Activated CD4-positive, alpha-beta T cell treated with anti-CD3 and anti-CD28 coated beads, Interleukin-2, amount 50 U/mL, for 16 hours (primary cell): ENCODE measurements around the gene MAP1A.
A peak's percentile ranks its signal among the peaks of the same experiment; 100 is the strongest.

Experiments used
- DNase-seq: peaks from one replicate; pipeline ENCODE4 v3.0.0-alpha.2; 2020

The MAP1A gene

DNA sequence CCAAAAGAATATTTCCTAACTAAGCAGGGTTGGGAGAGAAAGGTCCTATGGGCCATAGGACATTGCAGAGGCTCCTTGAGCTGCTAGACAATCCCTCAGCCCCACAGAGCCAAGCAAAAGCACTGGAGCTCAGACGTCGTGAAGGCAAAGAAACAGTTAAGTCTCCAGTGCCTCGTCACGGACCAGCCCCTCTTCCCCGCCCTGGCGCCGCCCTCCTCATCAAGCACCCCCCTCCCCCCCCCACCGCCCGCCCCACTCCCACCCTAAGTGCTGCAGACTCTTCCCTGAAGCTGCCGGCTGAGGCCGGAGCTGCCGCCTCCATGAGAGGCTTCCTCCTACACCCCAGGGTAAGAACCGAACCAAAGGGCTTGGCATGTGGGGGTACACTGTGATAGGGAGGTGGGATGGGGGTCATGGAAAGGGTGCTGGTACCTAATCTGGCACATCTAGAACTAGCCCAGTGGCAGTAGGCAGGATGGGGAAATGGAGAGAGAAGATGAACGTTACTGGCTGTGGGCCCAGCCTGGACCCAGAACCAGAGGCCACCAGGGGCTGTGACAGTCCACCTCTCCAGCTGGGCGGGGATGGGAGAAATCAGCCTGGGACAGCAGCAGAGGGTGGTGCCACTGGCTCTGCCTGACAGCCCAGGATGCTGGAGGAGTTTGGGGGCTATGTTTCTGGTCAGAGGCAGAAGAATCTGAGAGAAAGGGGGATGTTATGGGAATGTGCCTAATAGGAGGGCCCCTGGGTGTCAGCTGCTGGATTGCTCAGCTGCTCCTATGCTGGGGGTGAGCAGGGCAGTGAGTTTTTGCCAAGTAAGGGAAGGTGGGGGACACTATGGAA, at the start of gene MAP1A:
Gene MAP1A (plus strand): TSS at position 255 of the 843 bp plus-strand sequence. CDS start 3,866 bp downstream, outside the sequence.
- DNase-seq = no peak

DNA sequence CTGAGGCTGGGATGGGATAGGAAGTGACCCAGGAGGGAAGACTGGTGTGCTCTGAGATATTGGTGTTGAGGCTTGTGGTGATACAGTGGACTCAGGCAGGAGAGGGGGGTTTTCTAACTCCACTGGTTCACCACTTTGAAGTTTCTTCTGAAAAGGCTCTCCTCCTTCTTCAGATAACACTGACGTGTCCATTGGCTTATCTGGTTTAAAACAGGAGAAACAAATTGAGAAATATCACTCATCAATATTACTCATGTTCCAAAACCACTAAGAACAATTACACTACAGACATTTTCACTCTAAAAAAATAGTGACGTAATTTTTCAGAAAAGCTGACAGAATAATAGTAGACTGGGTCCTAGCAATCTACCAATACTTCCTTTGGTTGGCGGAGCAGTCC, 47.5 kb upstream of the MAP1A start:
- peak; percentile 61 for DNase-seq

DNA sequence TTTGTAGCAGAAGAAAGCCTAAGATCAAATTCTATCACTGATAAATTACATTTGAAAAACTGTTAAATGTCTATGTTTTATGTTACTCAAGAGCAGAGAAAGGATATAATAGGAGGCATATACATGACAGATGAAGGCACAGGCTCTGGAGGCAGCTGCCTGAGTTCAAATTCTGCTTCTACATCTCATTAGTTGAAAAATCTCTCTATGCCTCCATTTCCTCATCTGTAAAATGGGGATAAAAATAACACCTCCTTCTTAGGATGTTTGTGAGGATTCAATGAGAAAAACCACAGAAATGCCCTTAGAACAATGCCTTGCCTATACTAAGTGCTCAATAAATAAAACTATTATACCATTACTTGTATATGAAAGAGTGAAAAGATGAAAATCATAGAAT, 45.4 kb upstream of the MAP1A start:
- no peak for DNase-seq

DNA sequence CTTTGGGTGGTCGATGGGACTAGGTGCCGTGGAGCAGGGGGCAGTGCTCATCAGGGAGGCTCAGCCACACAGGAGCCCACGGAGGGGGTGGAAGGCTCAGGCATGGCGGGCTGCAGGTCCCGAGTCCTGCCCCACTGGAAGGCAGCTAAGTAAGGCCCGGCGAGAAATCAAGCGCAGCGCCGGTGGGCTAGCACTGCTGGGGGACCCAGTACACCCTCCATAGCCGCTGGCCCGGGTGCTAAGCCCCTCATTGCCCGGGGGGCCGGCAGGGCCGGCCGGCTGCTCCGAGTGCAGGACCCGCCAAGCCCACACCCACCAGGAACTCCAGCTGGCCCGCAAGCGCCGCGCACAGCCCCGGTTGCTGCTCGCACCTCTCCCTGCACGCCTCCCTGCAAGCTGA, 43.5 kb upstream of the MAP1A start:
- no peak for DNase-seq

DNA sequence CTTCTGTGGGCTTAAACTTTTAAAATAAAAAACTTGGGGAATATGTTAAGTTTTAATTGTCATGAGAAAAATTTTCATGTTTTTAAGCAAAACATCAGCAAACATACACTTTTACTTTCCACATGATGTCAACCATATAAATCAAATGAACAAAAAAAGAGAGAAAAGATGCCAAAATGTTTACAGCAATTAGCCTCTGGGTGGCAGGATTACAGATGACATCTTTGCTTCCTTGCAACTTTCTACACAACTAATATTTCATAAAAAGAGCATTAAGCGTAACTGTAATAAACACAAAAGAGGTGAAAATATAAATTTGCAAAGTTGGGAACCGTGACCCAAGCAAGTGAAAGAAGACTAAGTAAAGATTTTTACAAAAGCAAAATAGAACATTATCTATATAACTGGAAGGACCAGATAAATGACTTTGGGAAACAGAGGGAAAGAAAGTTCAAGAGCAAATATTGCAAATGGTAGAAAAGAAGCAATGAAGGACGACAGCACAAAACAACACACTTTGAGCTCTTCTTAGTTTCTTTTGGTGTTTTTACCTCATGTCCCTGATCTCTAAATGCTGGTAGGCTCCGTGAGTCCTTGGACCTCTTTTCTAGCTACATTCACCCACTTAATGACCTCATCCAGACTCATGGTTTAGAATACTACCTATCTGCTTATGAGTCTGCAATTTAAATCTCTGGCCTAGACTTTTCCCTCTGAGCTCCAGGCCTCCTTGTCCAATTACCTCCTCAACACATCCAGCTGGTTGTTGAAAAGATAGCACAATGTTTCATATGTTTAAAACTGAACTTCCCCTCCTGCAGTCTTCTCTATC, 33.9 kb upstream of the MAP1A start:
- no peak for DNase-seq

DNA sequence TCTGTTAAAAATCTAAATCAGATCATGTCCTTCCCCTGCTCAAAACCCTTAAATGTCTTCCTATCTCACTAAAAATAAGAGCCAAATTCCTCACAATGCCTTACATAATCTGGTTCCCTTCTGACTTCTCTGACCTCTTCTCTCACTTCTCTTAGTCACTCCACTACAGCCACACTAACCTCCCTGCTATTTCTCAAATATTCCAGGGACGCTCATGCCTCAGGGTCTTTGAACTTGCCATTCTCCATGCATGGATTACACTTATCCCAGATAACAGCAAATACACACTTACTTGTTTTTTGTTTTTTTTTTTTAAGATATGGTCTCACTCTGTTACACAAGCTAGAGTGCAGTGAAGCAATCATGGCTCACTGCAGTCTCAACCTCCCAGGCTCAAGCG, 33.0 kb upstream of the MAP1A start:
- no peak for DNase-seq

DNA sequence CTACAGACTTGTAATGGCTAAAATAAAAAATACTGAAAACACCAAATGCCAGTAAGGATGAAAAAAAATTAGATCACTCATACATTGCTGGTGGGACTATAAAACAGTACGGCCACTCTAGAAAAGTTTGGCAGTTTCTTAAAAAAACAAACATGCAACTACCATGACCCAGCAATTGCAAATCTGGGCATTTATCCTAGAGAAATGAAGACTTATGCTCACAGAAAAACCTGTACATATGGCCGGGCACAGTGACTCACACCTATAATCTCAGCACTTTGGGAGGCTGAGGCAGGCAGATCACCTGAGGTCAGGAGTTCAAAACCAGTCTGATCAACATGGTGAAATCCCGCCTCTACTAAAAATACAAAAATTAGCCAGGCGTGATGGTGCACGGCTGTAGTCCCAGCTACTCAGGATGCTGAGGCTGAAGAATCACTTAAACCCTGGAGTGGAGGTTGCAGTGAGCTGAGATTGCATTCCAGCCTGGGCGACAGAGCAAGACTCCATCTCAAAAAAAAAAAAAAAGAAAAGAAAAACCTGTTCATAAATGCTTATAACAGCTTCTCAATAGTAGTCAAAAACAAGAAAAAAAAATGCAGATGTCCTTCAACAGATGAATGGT, 30.0 kb upstream of the MAP1A start:
- no peak for DNase-seq

DNA sequence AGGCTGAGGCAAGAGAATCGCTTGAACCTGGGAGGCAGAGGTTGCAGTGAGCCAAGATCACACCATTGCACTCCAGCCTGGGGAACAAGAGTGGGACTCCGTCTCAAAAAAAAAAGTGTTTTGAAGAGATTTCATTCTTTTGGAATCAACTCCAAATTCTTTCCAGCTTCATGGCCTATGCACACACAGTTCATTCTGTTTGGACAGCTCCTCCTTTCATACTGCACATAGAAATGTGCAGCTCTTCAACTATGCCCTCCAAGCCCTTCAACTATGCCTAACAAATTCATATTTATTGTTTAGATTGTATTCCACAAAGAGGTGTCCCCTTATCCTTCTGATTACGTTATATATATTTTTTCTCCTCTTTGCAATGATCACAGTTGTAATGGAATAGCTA, 28.6 kb upstream of the MAP1A start:
- DNase-seq = no peak

DNA sequence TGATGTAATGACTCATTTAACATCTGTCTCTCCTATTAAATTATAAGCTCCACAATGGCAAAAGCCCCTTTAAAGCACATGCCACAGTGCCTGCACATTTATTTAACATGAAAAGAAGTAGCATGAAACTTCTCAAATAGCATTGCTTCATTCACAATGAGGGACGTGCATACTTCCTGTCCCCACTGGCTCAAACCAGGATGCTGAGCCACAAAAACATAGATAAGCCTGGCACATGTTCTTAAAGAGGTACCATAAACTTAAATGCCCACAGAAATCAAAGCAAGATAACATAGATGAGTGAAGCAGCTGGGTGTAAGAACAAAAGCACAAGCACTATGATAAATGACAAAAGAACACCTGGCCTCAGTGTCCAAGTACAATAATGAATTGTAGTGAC, 28.2 kb upstream of the MAP1A start:
- no peak for DNase-seq

DNA sequence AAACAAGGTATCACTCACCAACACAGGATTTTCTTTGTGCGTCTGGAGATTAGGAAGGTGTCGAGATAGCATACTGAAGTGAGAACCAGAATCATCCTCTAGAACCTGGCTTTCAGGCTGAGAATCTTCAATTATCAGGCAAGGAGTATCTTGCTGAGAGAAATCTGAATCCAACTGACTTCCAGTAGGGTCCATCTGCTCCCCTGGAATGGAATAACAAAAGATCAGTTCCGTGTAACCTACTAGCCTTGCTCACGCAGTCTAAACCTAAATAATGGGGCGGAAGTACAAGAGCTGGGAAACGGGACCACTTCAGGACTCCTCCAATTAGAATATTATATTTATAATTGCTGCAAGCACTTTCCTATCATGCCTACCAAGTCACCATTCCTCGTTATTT, 25.1 kb upstream of the MAP1A start:
- DNase-seq = no peak

DNA sequence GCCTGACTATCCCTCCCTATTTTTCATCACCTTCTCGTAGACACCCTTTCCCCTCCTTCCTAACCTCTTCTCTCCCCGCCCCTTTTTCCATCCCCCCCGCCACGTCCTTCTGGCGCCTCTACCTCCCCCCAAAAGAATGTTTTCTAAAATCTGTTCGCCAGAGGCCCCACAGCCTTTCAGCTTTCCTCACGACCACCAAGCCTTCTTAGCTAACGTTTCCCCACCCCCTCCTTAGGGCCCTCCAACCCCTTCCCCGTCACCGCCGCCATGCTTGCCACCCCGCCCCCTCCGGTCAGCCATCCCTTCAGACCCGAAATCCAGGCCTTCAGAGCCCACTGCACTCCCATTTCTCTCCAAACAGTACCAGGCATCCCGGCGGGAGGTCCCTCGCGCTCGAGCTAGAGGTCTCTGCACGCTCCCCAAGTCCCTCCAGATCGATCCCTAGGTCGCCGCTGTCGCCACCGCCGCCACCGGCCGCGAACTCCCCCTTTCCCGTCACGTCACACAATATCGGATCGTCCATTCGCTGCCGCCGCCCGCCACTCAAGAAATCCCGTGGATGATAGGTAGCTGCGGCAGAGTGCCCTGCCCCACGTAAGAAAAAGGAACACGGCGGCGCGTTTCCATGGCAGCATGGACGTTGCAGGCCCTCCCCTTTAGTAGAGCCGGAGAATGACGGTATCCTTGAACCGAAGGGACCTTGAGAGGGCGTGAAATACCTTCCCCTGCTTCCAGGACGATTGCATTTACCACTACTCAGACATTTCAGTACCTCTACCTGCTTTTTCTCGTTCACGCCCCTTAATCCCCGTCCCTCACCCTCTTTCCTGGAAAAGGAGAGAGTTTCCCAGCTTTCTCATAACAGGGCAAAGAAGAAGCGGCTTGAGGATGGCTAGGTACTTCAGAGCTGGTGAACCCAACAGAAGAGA, 24.5 kb upstream of the MAP1A start, which contains the start of gene TP53BP1:
Gene TP53BP1 (minus strand): TSS at position 484 of the 929 bp plus-strand sequence. CDS start 113 bp downstream, at position 371.
- DNase-seq = peak; percentile 96

DNA sequence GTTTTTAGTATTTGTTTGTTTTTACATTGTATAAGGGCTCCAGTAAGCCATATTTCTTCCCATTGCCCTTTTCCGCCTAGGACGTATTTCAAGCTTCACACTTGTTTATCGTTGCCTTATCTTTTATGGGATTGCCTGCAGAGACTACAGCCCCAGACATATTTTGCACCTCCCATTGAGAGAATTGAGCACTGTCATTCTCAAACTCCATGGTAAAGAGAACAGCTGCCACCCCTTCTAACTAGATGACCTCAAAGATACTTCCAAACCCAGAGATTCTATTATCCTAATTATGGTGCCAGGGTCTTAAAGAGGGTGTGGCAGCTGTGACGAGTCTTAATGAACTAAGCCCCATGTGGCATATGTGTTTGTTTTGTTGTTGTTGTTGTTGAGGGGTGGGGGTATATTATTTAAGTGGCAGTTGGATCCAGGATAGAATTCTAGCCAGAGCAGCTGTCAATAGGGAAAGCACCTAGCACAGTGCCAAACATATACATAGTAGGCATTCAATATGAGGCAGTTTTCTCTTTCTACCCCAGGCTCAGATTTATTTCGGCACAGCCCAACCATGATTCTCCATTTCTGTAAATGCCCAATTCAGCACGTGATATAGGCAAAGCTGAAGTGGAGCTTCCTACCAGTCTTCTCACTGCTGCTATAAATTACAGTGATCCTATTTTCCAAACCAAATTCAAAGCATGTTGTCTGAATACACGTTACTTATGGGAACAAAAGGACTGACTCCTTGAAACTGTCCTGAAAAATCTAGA, 23.5 kb upstream of the MAP1A start:
- DNase-seq = no peak

DNA sequence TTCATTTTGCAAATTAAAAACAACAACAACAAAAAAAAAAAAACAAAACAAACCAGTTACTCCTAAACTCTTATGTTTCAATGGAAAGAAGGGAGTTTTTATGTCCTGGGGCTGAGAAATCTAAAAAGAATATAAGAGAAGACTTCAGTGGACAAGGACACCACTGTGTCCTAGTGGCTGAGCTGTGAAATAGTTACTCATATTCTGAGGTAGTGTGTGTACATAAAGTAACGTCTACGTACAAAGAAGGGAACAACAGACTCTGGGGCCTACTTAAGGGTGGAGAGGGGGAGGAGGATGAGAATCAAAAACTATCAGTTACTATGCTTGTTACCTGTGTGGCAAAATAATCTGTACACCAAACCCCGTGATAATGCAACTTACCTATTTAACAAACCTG, 18.4 kb upstream of the MAP1A start:
- DNase-seq = no peak

DNA sequence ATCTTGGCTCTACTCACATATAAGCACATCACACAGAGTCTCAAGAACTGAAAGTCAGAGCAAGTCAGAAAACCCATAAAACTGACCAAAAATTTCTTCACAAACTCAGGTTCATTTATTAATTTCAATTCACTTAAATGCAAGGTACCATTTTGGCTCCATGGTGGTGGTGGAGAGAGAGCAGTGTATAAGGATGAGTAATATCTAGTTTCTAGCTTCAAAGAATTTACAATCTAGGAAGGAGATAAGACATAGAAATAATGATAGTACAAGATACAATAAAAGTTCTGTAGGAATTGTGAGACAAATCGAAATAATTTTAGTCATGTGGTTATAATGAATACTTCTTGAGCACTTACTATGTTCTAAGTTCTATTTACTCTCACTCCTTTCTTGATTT, 17.8 kb upstream of the MAP1A start:
- no peak for DNase-seq

DNA sequence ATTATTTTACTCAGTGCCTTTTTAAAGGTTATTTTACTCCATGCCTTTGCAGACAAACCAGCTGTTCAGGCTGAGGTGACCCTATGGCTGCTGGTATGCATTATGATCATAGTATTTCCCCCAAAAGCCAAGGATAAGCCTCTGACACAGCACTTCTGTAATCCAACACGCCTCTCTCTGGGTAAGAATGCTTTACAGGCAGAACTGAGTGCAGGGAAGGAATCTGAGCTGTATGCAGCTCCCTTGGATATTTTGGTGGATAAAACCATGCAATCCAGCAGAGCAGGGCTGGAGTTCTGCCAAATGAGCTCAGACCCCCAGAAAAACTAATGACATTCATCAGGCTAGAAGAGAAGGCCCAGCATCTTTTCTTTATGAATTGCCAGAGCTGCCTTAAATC, 11.7 kb upstream of the MAP1A start:
- no peak for DNase-seq

DNA sequence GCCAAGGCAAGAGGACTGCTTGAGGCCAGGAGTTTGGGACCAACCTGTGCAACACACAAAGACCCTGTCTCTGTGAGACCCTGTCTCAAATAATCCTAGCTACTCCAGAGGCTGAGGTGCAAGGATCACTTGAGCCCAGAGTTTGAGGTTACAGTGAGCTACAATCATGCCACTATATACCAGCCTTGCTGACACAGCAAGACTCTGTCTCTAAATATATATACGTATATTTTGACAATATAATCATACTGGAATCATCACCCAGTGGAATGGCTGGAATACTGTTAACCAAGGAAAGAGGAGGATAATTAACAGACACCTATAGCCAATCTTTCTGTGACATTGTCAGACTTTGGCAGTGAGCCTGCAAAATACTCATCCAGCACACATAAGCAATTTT, 9.0 kb upstream of the MAP1A start:
- no peak for DNase-seq

DNA sequence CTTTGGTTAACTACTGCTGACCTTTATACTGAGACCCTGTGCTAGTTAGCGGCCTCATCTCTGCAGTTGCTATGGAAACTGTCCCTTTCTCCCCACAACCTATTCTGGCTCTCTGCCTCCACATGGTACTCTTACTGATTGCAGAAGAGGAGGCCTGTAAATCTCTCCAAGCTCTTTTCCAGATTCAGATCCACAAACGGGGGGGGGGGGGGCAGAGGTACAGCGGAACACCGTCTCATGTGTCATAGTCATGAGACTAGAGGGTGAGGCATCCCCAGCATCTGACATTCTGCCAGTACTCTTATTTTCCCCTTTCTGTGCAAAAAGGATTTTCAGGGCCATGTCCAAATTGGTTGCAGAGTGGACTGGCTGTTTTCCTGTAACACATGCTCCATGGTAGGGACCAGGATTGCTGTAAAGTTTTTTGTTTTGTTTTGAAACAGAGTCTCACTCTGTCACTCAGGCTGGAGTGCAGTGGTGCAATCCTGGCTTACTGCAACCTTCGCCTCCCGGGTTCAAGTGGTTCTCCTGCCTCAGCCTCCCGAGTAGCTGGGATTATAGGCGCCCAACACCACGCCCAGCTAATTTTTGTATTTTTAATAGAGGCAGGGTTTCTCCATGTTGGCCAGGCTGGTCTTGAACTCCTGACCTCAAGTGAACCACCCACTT, 8.3 kb upstream of the MAP1A start:
- DNase-seq = no peak

DNA sequence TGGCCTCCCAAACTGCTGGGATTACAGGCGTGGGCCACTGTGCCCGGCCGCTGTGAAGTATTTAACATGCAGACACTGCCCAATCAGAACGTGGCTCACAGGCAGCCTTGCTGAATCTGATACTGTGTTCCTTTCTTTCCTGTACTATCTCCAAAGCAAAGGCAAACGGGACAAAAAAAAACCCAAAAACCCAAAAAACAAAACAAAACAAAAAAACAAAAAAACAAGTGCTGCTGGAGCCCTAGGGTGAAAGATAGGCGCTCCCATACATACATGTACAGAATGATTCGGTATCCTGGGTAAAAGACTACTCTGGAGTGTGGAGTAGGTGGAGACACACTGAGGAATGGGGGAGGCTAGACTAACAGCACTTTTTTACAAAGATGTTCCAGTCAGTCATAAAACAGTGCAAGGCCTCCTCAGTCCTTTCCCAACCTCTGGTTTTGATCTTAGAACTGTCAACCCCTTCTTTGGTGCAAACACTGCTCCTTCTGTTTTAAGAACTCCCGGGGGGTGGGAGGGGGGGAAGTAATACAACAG, 7.7 kb upstream of the MAP1A start:
- DNase-seq = no peak

DNA sequence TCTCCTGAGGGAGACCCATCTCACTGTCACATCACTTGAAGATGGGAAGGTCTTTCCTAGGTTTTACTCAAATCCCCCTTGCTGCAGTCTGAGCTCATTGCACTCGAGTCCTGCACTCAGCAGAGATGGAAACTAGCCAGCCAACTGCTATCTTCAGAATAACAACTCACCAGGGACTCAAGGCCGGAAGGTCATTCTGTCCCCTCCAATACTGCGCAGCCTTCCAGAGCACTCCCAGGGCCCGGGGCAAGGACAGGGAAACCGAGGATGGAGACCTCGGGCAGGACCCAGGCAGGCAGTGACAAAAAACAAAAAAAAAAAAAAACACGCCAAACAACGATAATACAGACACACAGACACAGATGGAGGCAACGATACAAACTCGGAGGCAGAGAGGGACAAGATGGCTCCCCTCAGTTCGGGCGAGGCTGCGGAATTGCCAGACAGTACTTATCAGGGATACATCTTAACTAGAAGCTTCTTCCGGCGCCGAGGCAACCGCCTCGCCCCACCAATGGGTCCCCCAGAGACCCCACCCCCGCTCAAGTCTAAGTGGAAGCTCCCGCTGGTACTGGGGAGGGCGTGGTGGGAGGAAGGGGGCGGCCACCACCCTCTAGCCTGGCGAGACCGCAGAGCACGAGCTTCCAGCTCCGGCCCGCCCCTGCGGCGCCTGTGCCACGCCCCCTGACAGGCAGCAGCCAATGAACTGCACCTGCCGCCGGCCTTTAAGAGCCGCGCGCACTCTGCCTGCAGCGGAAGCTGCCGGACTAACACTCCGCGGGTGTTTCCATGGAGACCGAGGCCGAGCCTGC, 7.0 kb upstream of the MAP1A start:
- DNase-seq = peak; percentile 99
